Amniotic epithelial cell (primary cell): ENCODE results near the gene LMF1.
"Not testable (repeated sequence)": the region's sequence is repeated elsewhere in the genome, so short reads cannot be mapped to it uniquely, and the experiment has no call there.

Source experiments
- DNase-seq: peaks from one replicate; pipeline ENCODE4 v3.0.0-alpha.2; 2010; ENCODE audit warnings: low read depth

LMF1 gene

DNA sequence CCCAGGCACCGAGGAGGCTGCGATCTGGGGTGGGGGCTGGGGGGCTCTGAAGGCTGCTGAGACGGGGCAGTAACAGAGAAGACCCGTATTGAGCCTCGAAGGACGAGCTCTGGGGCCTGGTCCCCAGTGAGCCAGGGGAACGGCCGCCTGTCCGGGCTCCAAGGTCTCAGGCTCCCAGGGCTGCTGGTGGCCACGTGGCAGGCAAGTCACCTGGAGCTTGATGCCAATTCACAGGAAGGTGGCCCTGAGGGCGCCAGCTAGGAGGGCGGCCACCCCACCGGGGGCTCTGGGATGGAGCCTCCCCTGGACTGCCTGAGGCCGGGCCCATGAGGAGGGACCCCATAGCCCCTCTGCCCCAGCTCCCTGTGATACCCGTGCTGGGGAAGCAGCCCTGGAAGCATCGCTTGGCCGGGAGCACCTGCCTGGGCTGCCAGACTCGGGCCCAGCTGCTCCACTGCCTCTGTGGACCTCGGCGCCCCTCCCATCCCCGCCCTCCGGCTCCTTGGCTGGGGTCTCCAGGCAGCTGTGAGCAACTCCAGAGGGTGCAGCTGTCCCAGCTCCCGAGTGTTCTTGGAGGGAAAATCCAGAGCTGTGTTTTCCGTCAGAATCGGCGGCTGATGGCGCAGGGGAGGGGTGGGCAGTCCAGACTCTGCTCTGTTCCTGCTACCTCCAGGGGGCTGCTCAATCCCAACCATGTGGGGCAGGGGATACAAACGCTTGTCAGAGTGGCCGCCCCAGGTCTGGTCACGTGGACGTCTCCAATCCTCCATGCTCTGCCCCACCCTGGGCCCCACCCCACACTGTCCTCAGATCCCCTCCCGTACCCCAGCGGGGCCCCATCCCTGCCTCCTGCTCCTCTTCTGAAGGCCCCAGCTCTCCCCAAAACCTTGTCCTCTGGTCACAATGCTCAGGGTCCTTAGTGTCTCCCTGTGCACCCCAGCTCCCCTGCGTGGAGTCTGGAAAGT is 103.1 kb downstream of the LMF1 start:
- no peak for DNase-seq

DNA sequence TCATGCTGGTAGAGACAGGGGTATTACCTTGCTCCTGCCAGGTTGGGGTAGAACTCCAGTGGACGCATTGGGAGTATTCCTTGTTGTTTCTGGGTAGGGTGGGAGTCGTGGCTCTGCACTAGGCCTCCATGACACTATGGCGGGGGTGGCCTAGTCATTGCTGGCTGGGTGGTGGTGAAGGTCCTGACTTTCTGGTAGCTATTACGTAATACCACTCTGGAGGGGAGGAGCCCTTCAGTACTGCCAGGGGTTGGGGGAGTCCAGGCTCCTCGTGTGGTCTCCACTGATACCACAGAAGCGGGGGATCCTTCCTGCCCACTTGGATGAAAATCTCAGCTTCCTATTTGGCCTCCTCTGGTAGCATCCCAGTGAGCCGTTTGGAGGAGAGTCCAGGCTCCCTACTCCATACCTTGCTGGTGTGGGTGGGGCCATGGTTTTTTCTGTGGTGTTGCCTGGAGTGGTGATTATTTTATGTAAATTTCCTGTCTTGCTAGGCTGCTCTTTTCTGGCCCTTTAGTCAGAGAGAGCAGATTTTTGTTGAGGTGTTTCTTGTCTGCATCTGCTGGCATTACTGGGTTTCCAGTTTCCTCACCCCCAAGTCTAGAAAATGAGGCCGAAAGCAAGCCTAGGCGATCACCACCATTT is 104.4 kb downstream of the LMF1 start:
- no peak for DNase-seq

DNA sequence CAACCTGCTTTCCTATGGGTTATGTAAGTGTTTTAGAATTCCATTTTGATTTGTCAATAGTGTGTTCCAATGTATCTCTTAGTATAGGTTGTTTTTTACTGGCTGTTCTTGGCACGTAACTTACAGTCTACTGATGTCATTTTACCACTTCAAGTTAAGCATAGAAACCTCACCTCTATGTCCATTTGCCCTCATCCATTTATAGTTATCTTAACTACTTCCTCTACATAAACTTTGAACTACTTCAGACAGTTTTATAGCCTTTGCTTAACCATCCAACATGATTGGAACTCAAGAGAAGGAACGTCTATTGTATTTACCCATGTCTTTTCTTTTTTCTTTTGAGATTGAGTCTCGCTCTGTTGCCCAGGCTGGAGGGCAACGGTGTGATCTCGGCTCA is 105.8 kb downstream of the LMF1 start:
- no peak for DNase-seq

DNA sequence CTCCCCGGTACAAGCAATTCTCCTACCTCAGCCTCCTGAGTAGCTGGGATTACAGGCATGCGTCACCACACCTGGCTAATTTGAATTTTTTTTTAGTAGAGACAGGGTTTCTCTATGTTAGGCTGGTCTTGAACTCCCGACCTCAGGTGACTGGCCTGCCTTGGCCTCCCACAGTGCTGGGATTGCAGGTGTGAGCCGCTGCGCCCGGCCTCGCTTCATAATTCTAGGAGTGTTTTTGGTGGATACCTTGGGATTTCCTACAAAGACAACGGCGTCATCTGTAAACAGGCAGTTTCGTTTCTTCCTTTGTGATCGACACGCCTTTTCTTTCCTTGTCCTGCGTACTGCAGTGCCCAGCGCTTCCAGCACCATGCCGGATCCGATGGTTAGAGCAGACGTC is 109.3 kb downstream of the LMF1 start:
- DNase-seq: no peak

DNA sequence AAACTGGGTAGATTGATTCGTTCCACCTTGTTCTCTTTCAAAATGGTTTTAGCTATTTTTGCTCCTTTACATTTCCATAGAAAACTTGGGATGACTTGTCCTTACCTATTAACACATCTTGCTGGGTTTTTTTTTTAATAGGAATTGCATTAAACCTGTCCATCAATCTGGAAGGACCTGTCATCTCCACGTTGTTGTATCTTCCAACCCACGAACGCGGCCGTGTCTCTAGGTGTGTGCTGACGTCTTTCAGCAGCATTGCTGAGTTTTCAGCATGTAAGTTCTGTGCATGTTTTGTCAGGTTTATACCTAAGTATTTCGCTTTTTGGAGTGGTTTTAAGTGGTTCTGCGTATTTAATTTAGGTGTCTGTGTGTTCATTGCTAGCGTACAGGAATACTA is 109.9 kb downstream of the LMF1 start:
- no peak for DNase-seq

DNA sequence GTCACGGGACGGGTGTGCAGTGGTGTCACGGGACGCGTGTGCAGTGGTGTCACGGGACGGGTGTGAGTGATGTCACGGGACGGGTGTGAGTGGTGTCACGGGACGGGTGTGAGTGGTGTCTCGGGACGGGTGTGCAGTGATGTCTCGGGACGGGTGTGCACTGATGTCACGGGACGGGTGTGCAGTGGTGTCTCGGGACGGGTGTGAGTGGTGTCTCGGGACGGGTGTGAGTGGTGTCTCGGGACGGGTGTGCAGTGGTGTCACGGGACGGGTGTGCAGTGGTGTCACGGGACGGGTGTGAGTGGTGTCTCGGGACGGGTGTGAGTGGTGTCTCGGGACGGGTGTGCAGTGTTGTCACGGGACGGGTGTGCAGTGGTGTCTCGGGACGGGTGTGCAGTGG is 111.8 kb downstream of the LMF1 start:
- DNase-seq: not testable (repeated sequence)

DNA sequence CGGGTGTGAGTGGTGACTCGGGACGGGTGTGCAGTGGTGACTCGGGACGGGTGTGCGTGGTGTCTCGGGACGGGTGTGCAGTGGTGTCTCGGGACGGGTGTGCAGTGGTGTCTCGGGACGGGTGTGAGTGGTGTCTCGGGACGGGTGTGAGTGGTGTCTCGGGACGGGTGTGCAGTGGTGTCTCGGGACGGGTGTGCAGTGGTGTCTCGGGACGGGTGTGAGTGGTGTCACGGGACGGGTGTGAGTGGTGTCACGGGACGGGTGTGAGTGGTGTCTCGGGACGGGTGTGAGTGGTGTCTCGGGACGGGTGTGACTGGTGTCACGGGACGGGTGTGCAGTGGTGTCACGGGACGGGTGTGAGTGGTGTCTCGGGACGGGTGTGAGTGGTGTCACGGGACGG is 112.3 kb downstream of the LMF1 start:
- not testable (repeated sequence) for DNase-seq

DNA sequence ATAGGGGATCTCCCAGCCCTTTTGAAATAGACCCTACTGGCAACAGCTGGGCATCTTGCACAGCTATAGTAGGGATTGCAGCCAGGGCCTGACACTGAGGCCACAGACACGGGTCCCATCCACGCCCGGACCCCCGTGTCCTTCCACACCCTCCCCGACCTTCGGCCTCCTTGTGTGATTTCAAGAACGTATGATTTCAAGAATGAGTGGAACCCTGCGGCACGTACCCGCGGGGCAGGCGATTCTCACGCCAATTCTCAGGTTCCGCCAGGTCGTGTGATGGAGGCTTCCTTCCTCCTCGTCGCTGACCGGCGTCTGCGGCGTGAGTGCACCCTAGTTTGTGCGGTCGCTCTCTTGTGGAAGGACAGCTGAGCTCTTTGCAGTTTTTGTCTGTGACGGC is 114.0 kb downstream of the LMF1 start:
- DNase-seq: no peak

DNA sequence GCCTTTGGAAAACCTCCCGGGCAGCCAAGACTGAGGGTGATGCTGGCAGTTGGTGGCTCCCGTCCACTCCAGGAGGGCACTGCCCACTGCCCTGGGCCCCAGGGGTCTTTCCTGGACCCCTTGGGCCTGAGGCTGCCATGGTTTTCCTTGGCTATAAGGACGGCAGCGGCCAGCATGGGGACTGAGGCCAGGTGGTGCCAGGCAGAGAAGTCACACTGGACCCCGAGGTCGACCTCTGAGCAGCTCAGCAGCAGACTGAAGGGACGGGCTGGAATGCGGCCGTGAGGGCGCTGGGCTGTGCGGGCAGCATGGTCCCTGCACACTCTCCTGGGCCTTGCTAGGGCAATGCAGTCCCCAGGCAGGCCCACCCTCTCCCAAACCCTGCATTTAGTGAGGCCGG is 114.7 kb downstream of the LMF1 start:
- DNase-seq: no peak

DNA sequence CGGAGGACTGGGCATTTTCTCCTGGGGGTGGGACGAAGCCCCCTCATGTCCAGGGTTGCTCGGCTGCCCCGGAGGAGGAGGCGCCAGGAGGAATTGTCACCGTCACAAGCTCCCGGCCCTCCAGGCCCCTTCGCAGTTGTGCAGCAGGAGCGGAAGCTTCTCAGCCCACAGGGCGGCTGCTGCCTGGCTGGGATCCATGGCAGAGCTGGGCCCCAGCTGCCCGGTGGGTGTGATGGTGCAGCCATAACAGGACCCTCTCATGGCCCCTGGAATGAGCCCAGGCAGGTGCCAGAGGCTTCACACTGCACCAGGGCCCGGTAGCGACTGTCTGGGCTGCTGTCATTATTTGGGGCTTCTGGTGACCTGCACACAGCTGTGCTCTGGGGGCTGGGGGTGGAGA is 115.3 kb downstream of the LMF1 start:
- no peak for DNase-seq

DNA sequence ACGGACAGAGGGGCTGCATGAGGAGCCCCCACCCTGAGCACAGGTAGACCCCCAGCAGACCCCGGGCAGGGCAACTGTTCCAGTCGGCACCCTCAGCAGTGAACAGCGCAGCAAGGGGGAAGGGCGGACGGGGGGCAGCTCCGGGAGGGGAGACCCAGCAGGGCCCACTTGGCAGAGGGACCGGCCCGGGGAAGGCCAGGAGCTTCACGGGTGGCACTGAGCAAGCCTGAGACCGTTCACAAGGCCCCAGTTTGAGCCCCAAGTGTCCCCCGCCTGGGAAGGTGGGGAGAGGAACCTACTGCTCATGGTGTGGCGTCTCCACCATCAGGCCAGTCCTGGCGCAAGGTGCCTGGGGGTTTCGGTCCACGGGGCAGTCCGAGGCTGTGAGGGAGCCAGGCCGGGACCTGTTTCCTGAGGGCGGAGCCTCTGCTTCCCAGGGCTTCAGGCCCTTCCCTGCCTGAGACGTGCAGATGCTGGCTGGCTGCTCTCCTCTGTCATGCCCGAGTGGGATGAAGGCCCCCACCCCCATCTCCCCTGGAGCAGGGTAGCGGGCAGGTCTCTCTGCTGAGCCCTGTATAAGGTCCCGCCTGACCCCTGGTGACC is 115.9 kb downstream of the LMF1 start:
- DNase-seq: no peak

DNA sequence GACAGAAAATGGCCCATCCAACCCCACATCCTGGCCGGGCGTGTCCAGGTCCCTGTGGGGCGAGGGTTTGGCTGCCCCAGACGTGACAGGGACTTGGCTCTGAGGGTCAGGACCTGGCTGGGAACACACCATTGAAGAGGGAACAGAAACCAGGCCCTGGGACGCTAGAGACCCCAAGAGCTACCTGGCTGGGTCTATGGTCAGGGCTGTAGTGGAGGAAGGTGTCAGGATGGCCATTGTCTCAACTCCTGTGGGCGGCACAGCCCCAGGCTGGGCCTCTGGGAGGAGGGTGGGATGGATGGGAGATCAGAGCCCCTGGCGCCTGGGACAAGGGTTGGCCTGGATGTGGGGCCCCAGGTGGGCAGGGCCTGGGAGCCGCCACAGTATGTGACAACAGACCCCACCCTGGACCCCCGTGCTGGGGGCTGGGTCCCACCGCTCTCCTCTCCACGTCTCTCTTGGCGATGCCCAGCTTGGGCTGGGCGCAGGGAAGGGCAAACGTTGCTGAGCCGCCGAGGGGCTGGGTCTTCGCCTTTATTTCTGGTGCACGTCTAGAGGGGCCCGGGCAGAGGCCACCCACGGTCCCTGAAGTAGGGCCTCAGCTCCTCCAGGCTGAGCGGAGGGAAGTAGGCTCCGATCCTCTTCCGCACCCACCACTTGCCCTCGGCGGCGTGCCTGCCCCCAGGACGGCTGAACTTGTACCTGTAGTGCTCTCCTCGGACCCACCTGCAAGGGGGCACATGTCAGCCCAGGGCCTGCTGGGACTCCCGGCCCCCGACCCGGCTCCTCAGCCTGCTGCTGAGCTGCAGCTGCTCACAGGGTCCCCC is 116.6 kb downstream of the LMF1 start:
- no peak for DNase-seq

DNA sequence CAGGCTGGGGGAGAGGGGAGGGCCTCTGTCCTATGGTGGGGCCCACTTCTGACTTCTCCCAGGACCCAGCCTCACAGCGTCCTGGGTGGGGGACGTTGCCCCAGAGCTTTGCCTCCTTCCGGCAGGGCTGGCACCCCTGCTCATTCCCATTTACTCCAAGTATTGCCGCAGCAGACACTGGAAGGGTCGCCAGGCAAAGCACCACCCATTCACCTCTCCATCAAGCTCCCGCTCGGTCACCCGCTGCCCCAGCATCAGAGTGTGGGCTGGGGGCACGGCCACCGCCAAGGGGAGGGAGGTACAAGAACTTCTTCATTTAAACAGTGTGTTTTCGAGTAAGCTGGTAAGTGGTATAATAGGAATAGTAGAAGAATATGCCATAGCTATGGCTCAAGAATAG is 117.5 kb downstream of the LMF1 start:
- DNase-seq: no peak

DNA sequence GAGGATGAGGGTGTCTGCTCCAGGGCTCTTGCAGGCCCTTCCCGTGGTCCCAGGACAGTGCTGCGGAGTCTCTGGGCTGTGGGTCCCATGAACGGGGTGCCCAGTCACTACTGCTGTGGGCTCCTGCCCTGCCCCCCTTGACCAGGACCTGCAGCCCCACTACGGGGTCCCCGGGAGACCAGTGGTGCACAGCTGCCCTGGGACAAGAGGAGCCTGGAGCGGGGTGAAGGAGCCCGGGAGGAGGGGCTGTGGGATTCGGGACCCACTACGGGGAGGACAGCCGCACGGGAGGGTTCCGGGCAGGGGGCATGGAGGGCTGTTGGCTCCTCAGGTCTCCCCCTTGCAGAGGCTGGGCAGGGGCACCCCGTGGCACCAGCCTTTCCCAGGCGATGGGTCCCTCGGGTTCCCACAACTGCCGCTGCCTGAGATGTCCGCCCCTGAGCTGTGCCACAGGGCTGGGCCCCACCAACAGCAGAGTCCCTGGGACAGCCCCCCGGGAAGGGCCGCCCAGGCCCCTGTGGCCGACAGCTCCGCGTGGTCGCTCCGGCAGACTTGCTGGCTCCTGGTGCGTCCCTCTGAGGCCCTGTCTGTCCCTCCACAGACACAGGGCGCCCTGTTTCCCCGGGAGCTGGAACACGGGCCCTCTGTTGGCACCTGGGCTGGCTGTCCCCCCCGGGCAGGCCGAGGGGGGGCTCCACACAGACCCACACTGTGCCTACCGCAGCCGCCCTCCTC is 118.2 kb downstream of the LMF1 start:
- no peak for DNase-seq

DNA sequence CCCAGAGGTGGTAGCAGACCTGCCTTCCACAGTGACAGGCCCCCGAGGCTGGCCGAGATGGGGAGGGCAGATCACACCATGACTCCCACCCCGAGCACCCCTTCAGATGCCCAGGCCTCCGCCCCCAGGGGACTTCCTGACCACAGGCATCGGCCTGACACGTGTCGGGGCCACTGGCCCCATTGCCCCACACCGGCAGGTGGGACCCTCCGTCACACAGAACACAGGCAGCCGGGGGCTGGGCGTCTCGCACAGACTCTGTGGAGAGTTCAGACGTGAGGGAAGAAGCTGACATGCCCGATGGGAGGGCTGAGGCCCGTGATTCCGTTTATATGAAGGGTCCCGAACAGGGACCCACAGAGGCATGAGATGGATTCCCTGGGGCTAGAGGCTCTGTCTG is 118.9 kb downstream of the LMF1 start:
- no peak for DNase-seq

DNA sequence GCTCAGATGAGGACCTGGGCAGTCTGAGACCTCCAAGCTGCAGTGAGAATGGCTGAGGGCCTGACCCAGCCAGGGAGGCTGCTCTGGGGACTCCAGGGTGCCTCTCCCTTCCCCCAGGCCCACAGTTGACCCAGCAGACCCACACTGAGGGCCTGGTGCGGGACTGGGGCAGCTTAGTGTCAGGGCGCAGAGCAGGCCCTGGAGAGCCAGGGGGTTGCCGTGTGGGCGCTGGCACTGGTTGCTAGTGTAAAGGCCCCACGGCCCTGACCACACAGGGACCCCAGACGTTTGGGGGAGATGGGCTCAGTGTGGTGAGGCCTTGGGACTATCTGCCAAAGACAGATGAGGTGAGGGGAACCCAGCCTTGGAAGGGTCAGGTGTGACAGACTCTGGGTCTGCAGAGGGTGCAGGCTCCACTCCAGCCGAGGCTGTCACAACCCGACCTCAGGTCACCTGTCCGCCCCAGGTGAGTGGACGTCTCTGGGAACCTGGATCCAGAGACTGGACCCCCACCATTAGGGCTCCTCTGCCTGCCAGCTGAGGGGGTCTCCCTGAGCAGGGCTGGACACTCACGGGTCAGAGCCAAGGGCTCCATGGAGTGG is 119.5 kb downstream of the LMF1 start:
- no peak for DNase-seq

DNA sequence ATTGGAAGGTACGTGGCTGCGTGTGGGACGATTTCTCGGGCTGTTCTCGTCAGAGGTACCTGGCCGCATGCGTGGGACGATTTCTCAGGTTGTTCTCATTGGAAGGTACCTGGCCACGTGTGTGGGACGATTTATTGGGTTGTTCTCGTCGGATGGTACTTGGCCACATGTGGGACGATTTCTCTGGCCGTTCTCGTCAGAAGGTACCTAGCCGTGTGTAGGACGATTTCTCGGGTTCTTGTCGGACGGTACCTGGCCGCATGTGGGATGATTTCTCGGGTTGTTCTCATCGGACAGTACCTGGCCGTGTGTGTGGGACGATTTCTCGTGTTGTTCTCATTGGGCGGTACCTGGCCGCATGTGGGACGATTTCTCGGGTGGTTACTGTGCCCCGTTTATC is 120.1 kb downstream of the LMF1 start:
- DNase-seq: no peak

DNA sequence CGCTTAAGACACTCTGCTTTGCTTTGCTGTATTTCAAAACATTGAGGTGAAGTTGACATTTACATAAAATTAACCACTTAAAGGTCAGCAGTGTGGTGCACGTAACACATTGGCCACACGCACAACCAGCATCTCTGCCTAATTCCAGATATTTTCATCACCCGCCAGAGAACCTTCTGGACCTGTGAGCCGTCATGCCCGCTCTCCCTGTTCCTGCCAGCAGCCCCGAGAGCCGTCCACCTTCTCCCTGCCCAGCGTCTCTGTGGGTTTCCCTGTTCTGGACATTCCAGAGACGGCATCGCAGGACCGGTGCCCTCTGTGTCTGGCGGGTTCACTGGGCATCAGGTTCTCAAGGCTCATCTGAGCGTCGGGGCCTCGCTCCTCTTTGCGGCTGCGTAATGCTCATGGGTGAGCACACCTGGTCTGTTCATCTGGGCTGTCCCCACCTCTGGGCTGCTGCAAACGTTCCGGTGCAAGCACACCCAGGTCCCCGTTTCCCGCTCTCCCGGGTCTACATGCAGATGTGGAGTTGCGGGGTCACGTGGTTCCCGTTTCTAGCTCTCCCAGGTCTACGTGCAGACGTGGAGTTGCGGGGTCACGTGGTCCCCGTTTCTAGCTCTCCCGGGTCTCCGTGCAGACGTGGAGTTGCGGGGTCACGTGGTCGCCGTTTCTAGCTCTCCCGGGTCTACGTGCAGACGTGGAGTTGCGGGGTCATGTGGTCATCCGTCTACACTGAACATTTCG is 122.1 kb downstream of the LMF1 start:
- DNase-seq: no peak

DNA sequence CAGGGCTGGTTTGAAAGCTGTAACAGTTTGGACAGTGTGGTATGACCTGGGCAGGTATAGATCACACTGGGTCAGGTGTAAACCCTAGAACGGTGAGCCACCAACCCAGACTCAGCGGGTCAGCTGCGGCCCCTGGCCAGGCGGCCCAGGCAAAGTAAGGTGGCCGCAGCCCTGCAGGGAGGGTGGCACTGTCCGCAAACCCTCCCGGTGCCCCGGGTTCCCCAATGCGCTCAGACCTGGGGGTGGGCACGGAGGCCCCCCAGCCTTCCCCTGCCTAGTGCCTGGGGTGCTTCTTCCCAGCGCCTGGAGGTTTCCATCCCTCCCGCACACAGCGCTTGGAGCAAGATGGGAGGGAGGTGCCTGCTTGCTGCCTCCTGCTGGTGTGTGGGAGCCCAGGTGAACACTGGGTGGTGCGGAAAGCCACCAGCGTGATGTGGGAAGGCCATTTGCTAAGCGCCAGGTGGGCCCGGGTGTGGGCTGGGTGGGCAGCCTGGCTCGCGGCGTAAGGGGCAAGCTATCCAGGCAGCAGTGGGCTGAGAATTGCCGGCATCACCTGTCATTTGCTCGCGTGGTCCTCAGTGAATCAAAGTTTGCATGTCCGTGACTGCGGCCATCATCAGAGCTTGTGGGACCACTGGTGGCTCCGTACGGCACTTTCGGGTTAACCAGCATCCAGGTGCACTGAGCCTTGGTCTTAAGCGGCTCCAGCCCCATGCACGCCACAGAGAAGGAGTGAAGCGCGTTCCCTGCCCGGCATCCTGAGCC is 122.9 kb downstream of the LMF1 start:
- no peak for DNase-seq

DNA sequence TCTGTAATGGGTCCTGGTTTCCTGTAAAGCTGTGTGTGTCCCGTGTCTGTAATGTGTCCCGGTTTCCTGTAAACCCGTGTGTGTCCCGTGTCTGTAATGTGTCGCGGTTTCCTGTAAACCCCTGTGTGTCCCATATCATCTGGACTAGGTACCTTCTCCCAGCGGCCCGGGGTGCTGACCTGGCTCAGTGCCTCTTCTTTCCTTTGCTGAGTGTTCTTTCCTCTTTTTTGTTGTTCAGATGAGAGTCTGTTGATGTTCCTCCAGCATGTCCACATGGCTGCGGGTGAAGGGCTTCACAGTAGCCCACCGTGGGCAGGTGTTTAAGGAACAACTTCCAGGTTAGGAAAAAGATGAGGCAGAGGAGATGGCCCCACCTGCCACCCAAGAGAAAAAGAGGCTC is 123.6 kb downstream of the LMF1 start:
- DNase-seq: no peak
